GM13976 (cell line): ENCODE results near the gene ARF6.

ENCODE experiments used
- DNase-seq: peaks from one replicate; pipeline ENCODE4 v3.0.0; 2012; ENCODE audit warnings: low spot score
- CTCF ChIP-seq: IDR thresholded peaks from 2 replicates; pipeline ENCODE4 v1.5.1; 2012; ENCODE audit warnings: borderline replicate concordance, mild to moderate bottlenecking; ENCODE audit not compliant: insufficient read depth; ENCODE audit errors: extremely low read depth, missing control alignments, control extremely low read depth
- in situ Hi-C: fragments of 300-500 bp; cut with MboI; formaldehyde crosslinking; loops from one replicate; pipeline ENCODE4 v1.12.0; 2022; ENCODE audit warnings: low sequenced_read_pairs, mixed read lengths, inconsistent platforms; ENCODE audit not compliant: unreplicated experiment

Gene ARF6

GRCh38 chr14:49926803-49927202 lies 33.9 kb downstream of the ARF6 start:
- in situ Hi-C loops = no loop called here
- no peak for TF ChIP-seq CTCF
- no peak for DNase-seq

DNA sequence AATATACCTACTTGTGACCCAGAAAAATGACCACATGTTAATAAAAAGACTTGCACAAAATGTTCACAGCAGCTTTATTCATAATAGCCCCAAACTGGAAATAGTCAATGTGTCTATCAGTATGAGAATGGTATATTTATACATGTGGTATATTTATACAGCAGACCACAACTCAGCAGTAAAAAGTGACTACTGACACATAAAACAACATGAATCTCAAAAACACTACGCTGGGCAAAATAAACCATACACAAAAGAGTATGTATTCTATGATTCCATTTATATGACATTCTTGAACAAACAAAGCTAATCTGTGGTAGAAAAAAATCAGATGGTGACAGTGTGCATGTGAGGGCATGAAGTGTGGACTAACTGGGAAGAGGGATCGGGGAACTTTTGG lies 35.1 kb downstream of the ARF6 start:
- in situ Hi-C loops = no loop called here
- DNase-seq = no peak
- TF ChIP-seq CTCF = no peak

- no peak for DNase-seq
- TF ChIP-seq CTCF = no peak
- in situ Hi-C loops = no loop called here
These were observed 37.8 kb downstream of the ARF6 start for GRCh38 chr14:49930720-49931119.

- TF ChIP-seq CTCF = no peak
- in situ Hi-C loops = no loop called here
- DNase-seq = no peak
These were observed 38.6 kb downstream of the ARF6 start for GRCh38 chr14:49931523-49931922.

- no peak for TF ChIP-seq CTCF
- in situ Hi-C loops = no loop called here
- DNase-seq = no peak
These were observed 40.2 kb downstream of the ARF6 start for GRCh38 chr14:49933128-49933527.

DNA sequence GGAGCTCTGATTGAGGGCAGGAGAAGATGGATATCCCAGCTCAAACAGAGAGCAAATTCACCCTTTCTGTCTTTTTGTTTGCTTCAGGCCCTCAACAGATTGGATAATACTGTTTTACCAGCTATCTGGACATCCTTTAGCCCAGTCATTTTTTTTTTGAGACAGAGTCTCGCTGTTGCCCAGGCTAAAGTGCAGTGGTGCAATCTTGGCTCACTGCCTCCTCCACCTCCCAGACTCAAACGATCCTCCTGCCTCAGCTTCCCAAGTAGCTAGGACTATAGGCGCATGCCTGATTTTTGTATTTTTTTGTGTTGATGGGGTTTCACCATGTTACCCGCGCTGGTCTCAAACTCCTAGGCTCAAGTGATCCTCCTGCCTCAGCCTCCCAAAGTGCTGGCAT lies 40.8 kb downstream of the ARF6 start:
- in situ Hi-C loops = no loop called here
- no peak for TF ChIP-seq CTCF
- no peak for DNase-seq

- in situ Hi-C loops = no loop called here
- DNase-seq = no peak
- TF ChIP-seq CTCF = no peak
These were observed 41.8 kb downstream of the ARF6 start for GRCh38 chr14:49934646-49935045.
